Fibroblast of lung (primary cell): ENCODE measurements around the gene UNC5A. TPM values are rescaled to one million over a fixed set of nuclear protein-coding genes. Genes with fewer than 3 reads are reported as not detected.

Source experiments
- DNase-seq, 2 donors: peaks; one replicate each; pipeline versions ENCODE4 v3.0.0 to v3.0.0-alpha.2; 2010; ENCODE audit warnings: low read depth in 2 of 2
- H2AFZ ChIP-seq: 2 replicates; pipeline ENCODE4 v1.5.1; 2012; ENCODE audit warnings: low read length, control low read depth, inconsistent platforms
- H3K27ac ChIP-seq: 2 replicates; pipeline ENCODE4 v1.5.1; 2011; ENCODE audit warnings: low read length, control low read depth; ENCODE audit not compliant: insufficient read depth
- H3K27me3 ChIP-seq: 2 replicates; pipeline ENCODE4 v1.5.1; 2011; ENCODE audit warnings: mild to moderate bottlenecking, low read length; ENCODE audit not compliant: control insufficient read depth, insufficient read depth
- H3K36me3 ChIP-seq: 2 replicates; pipeline ENCODE4 v1.5.1; 2011; ENCODE audit warnings: low read length; ENCODE audit not compliant: control insufficient read depth, insufficient read depth
- H3K4me1 ChIP-seq: 2 replicates; pipeline ENCODE4 v1.5.1; 2011; ENCODE audit warnings: low read length; ENCODE audit not compliant: control insufficient read depth, insufficient read depth; ENCODE audit errors: extremely low read depth
- H3K4me2 ChIP-seq: 2 replicates; pipeline ENCODE4 v1.5.1; 2011; ENCODE audit warnings: low read length, control low read depth; ENCODE audit not compliant: insufficient read depth; ENCODE audit errors: extremely low read depth
- H3K4me3 ChIP-seq, 4 experiments: fragments of 200-600 bp in 1 of 4; sonication (generic) in 1 of 4; replicated peaks in 1 of 4; 2 replicates each; pipeline ENCODE4 v1.5.1; 2011 to 2016; ENCODE audit warnings: low read length in 4 of 4, low read depth in 3 of 4, mild to moderate bottlenecking in 3 of 4, control low read depth in 2 of 4, inconsistent platforms in 1 of 4, mixed read lengths in 1 of 4; ENCODE audit not compliant: insufficient read depth in 1 of 4; ENCODE audit errors: control extremely low read depth in 1 of 4
- H3K79me2 ChIP-seq: 2 replicates; pipeline ENCODE4 v1.5.1; 2012; ENCODE audit warnings: mild to moderate bottlenecking, low read length, inconsistent platforms; ENCODE audit not compliant: control insufficient read depth, insufficient read depth
- H3K9ac ChIP-seq: 2 replicates; pipeline ENCODE4 v1.5.1; 2011; ENCODE audit warnings: mild to moderate bottlenecking, low read length, control low read depth; ENCODE audit not compliant: insufficient read depth
- H3K9me3 ChIP-seq: 2 replicates; pipeline ENCODE4 v1.5.1; 2012; ENCODE audit warnings: low read depth, low read length; ENCODE audit not compliant: control insufficient read depth, insufficient read depth
- H4K20me1 ChIP-seq: 2 replicates; pipeline ENCODE4 v1.5.1; 2011; ENCODE audit warnings: low read length; ENCODE audit not compliant: control insufficient read depth, insufficient read depth; ENCODE audit errors: extremely low read depth
- CTCF ChIP-seq, 2 donors: IDR thresholded peaks in 1 of 2; conservative IDR thresholded peaks in 1 of 2; 1 replicate in 1 of 2; 2 replicates in 1 of 2; pipeline ENCODE4 v1.5.1; 2011 to 2012; ENCODE audit warnings: low read length in 2 of 2, control low read depth in 1 of 2, inconsistent platforms in 1 of 2, low read depth in 1 of 2, mild to moderate bottlenecking in 1 of 2
- EZH2 ChIP-seq: IDR thresholded peaks from 2 replicates; pipeline ENCODE4 v1.5.1; 2012; ENCODE audit warnings: low read length, control low read depth, mild to moderate bottlenecking; ENCODE audit errors: missing control alignments
- polyA plus RNA-seq, 2 donors: library from polyadenylated mRNA; depleted of rRNA in 1 of 2; stranded (reverse) in 1 of 2; unstranded in 1 of 2; fragments of >200 nt; gene quantifications; 2 replicates each; pipeline ENCODE4 v1.2.1, GENCODE V29; 2011 to 2012; ENCODE audit warnings: missing spikeins in 1 of 2
- total RNA-seq: library from RNA; depleted of rRNA; stranded (reverse); fragments of >200 nt; gene quantifications from 2 replicates; pipeline ENCODE4 v1.2.1, GENCODE V29; 2014

UNC5A gene
- total and polyA plus RNA-seq, 2 donors (not counting 1 experiment from before 2014, with no cell fraction given) = not detected

GRCh38 chr5:176784218-176785165 is 25.9 kb upstream of the UNC5A start:
- Histone ChIP-seq H3K27ac (no peak overlapping the region), H3K4me3 (no peak overlapping the region), H3K27me3 (peaks cover 12% of the 10 kb centered on the region), H2AFZ (peak overlapping the region; percentile 23), H4K20me1 (no peaks in the 10 kb centered on the region), H3K36me3 (no peaks in the 10 kb centered on the region), H3K9me3 (no peaks in the 10 kb centered on the region), H3K9ac (no peak overlapping the region), H3K79me2 (no peaks in the 10 kb centered on the region), H3K4me1 (peaks cover 6% of the 10 kb centered on the region), H3K4me2 (no peak overlapping the region)
- TF ChIP-seq CTCF (conservative IDR thresholded peaks at IDR 0.05 in 1 of 2, IDR thresholded peaks at IDR 0.05 in 1 of 2; ENCODE audit: low read depth in 1 of 2, low read length in 2 of 2) (no peak), EZH2 (no peak)
- DNase-seq = peak; percentile 49 to 87

GRCh38 chr5:176785184-176786145 is 24.9 kb upstream of the UNC5A start:
- Histone ChIP-seq H3K4me2 (no peak overlapping the region), H2AFZ (no peak overlapping the region), H3K4me1 (peaks cover 6% of the 10 kb centered on the region), H4K20me1 (no peaks in the 10 kb centered on the region), H3K27ac (no peak overlapping the region), H3K9ac (no peak overlapping the region), H3K4me3 (no peak overlapping the region), H3K79me2 (no peaks in the 10 kb centered on the region), H3K36me3 (no peaks in the 10 kb centered on the region), H3K9me3 (no peaks in the 10 kb centered on the region), H3K27me3 (peaks cover 15% of the 10 kb centered on the region)
- TF ChIP-seq EZH2 (no peak), CTCF (conservative IDR thresholded peaks at IDR 0.05 in 1 of 2, IDR thresholded peaks at IDR 0.05 in 1 of 2; ENCODE audit: low read depth in 1 of 2, low read length in 2 of 2) (no peak)
- no peak for DNase-seq

GRCh38 chr5:176787676-176788075 is 22.7 kb upstream of the UNC5A start:
- no peak for DNase-seq

More at GRCh38 chr5:176787676-176788075, 22.7 kb upstream of the UNC5A start:
- no peaks in the 10 kb centered on the region for H3K79me2 ChIP-seq
- H2AFZ ChIP-seq = no peak overlapping the region
- TF ChIP-seq CTCF (conservative IDR thresholded peaks at IDR 0.05 in 1 of 2, IDR thresholded peaks at IDR 0.05 in 1 of 2; ENCODE audit: low read depth in 1 of 2, low read length in 2 of 2) (no peak), EZH2 (no peak)
- no peak overlapping the region for H3K4me2 ChIP-seq
- no peaks in the 10 kb centered on the region for H3K9me3 ChIP-seq
- peaks cover 25% of the 10 kb centered on the region for H3K27me3 ChIP-seq
- H4K20me1 ChIP-seq = no peaks in the 10 kb centered on the region
- no peaks in the 10 kb centered on the region for H3K36me3 ChIP-seq
- no peak overlapping the region for H3K27ac ChIP-seq
- no peak overlapping the region for H3K9ac ChIP-seq
- H3K4me3 ChIP-seq = no peak overlapping the region
- H3K4me1 ChIP-seq = peaks cover 6% of the 10 kb centered on the region
